ENCODE data around the gene DPPA4. TPM values are rescaled to one million over a fixed set of nuclear protein-coding genes. Genes with fewer than 3 reads are reported as not detected.
A peak's percentile ranks its signal among the peaks of the same experiment; 100 is the strongest.
"Not testable (repeated sequence)": the region's sequence is repeated elsewhere in the genome, so short reads cannot be mapped to it uniquely, and the experiment has no call there.

The DPPA4 gene
- total RNA-seq (2012; rRNA removed) = not detected in 2 replicates

- Histone ChIP-seq H3K27me3 (ENCODE audit: control insufficient read depth, insufficient read depth, low read length) (no peaks in the 10 kb centered on the region), H3K9me3 (replicated peaks; ENCODE audit: low read length) (peaks cover 1% of the 10 kb centered on the region), H3K4me2 (ENCODE audit: low read length) (peak within 1 kb of the TSS; percentile 56), H3K4me3 (ENCODE audit: low read length) (peak within 1 kb of the TSS; percentile 27), H3K9ac (ENCODE audit: low read depth, low read length) (no peak within 1 kb of the TSS), H3K36me3 (ENCODE audit: insufficient read depth, low read length) (no peaks in the 10 kb centered on the region), H3K4me1 (ENCODE audit: control insufficient read depth, insufficient read depth, low read length) (no peaks in the 10 kb centered on the region)
These were observed at the start of gene DPPA4 for GRCh38 chr3:109337393-109337792. TSS of gene DPPA4 (minus strand) at chr3:109337546. CDS start at chr3:109337517, 29 bp downstream.

GRCh38 chr3:109385442-109386318 lies 48.3 kb upstream of the DPPA4 start:
- H3K4me3 ChIP-seq (ENCODE audit: low read length) = no peak overlapping the region
- no peak overlapping the region for H3K9ac ChIP-seq (ENCODE audit: low read depth, low read length)
- no peaks in the 10 kb centered on the region for H3K9me3 ChIP-seq (replicated peaks; ENCODE audit: low read length)
- H3K4me2 ChIP-seq (ENCODE audit: low read length) = no peak overlapping the region
- H3K4me1 ChIP-seq (ENCODE audit: control insufficient read depth, insufficient read depth, low read length) = no peaks in the 10 kb centered on the region
- H3K27me3 ChIP-seq (ENCODE audit: control insufficient read depth, insufficient read depth, low read length) = no peaks in the 10 kb centered on the region
- H3K36me3 ChIP-seq (ENCODE audit: insufficient read depth, low read length) = no peaks in the 10 kb centered on the region

GRCh38 chr3:109384164-109384563 lies 46.8 kb upstream of the DPPA4 start:
- Histone ChIP-seq H3K4me2 (ENCODE audit: low read length) (no peak overlapping the region), H3K27me3 (ENCODE audit: control insufficient read depth, insufficient read depth, low read length) (no peaks in the 10 kb centered on the region), H3K4me3 (ENCODE audit: low read length) (no peak overlapping the region), H3K4me1 (ENCODE audit: control insufficient read depth, insufficient read depth, low read length) (no peaks in the 10 kb centered on the region), H3K36me3 (ENCODE audit: insufficient read depth, low read length) (no peaks in the 10 kb centered on the region), H3K9ac (ENCODE audit: low read depth, low read length) (no peak overlapping the region), H3K9me3 (replicated peaks; ENCODE audit: low read length) (no peaks in the 10 kb centered on the region)

- Histone ChIP-seq H3K27me3 (ENCODE audit: control insufficient read depth, insufficient read depth, low read length) (no peaks in the 10 kb centered on the region), H3K4me3 (ENCODE audit: low read length) (no peak overlapping the region), H3K4me1 (ENCODE audit: control insufficient read depth, insufficient read depth, low read length) (no peaks in the 10 kb centered on the region), H3K4me2 (ENCODE audit: low read length) (no peak overlapping the region), H3K36me3 (ENCODE audit: insufficient read depth, low read length) (no peaks in the 10 kb centered on the region), H3K9me3 (replicated peaks; ENCODE audit: low read length) (no peaks in the 10 kb centered on the region), H3K9ac (ENCODE audit: low read depth, low read length) (no peak overlapping the region)
These were observed 45.2 kb upstream of the DPPA4 start for GRCh38 chr3:109382588-109382987.

GRCh38 chr3:109375975-109376374 lies 38.6 kb upstream of the DPPA4 start:
- H3K9ac ChIP-seq (ENCODE audit: low read depth, low read length) = no peak overlapping the region
- no peaks in the 10 kb centered on the region for H3K27me3 ChIP-seq (ENCODE audit: control insufficient read depth, insufficient read depth, low read length)
- no peaks in the 10 kb centered on the region for H3K36me3 ChIP-seq (ENCODE audit: insufficient read depth, low read length)
- no peak overlapping the region for H3K4me3 ChIP-seq (ENCODE audit: low read length)
- no peak overlapping the region for H3K4me2 ChIP-seq (ENCODE audit: low read length)
- H3K4me1 ChIP-seq (ENCODE audit: control insufficient read depth, insufficient read depth, low read length) = no peaks in the 10 kb centered on the region
- H3K9me3 ChIP-seq (replicated peaks; ENCODE audit: low read length) = no peaks in the 10 kb centered on the region

GRCh38 chr3:109374434-109374833 lies 37.1 kb upstream of the DPPA4 start:
- H3K27me3 ChIP-seq (ENCODE audit: control insufficient read depth, insufficient read depth, low read length); H3K4me3 ChIP-seq (ENCODE audit: low read length); H3K4me2 ChIP-seq (ENCODE audit: low read length); H3K9ac ChIP-seq (ENCODE audit: low read depth, low read length); H3K36me3 ChIP-seq (ENCODE audit: insufficient read depth, low read length); H3K9me3 ChIP-seq (replicated peaks; ENCODE audit: low read length); H3K4me1 ChIP-seq (ENCODE audit: control insufficient read depth, insufficient read depth, low read length): not testable (repeated sequence)

- H3K36me3 ChIP-seq (ENCODE audit: insufficient read depth, low read length) = no peaks in the 10 kb centered on the region
- H3K27me3 ChIP-seq (ENCODE audit: control insufficient read depth, insufficient read depth, low read length) = no peaks in the 10 kb centered on the region
- H3K9ac ChIP-seq (ENCODE audit: low read depth, low read length) = no peak overlapping the region
- no peak overlapping the region for H3K4me3 ChIP-seq (ENCODE audit: low read length)
- H3K4me2 ChIP-seq (ENCODE audit: low read length) = no peak overlapping the region
- H3K9me3 ChIP-seq (replicated peaks; ENCODE audit: low read length) = no peaks in the 10 kb centered on the region
- H3K4me1 ChIP-seq (ENCODE audit: control insufficient read depth, insufficient read depth, low read length) = no peaks in the 10 kb centered on the region
These were observed 36.6 kb upstream of the DPPA4 start for GRCh38 chr3:109373933-109374332.

- H3K4me1 ChIP-seq (ENCODE audit: control insufficient read depth, insufficient read depth, low read length) = no peaks in the 10 kb centered on the region
- H3K9ac ChIP-seq (ENCODE audit: low read depth, low read length) = no peak overlapping the region
- no peak overlapping the region for H3K4me3 ChIP-seq (ENCODE audit: low read length)
- H3K9me3 ChIP-seq (replicated peaks; ENCODE audit: low read length) = no peaks in the 10 kb centered on the region
- H3K36me3 ChIP-seq (ENCODE audit: insufficient read depth, low read length) = no peaks in the 10 kb centered on the region
- H3K4me2 ChIP-seq (ENCODE audit: low read length) = no peak overlapping the region
- no peaks in the 10 kb centered on the region for H3K27me3 ChIP-seq (ENCODE audit: control insufficient read depth, insufficient read depth, low read length)
These were observed 35.3 kb upstream of the DPPA4 start for GRCh38 chr3:109372639-109373038.

- no peaks in the 10 kb centered on the region for H3K36me3 ChIP-seq (ENCODE audit: insufficient read depth, low read length)
- H3K9ac ChIP-seq (ENCODE audit: low read depth, low read length) = no peak overlapping the region
- no peaks in the 10 kb centered on the region for H3K9me3 ChIP-seq (replicated peaks; ENCODE audit: low read length)
- no peaks in the 10 kb centered on the region for H3K4me1 ChIP-seq (ENCODE audit: control insufficient read depth, insufficient read depth, low read length)
- no peaks in the 10 kb centered on the region for H3K27me3 ChIP-seq (ENCODE audit: control insufficient read depth, insufficient read depth, low read length)
- H3K4me3 ChIP-seq (ENCODE audit: low read length) = no peak overlapping the region
- no peak overlapping the region for H3K4me2 ChIP-seq (ENCODE audit: low read length)
These were observed 32.2 kb upstream of the DPPA4 start for GRCh38 chr3:109369510-109369909.

- Histone ChIP-seq H3K4me2 (ENCODE audit: low read length) (no peak overlapping the region), H3K27me3 (ENCODE audit: control insufficient read depth, insufficient read depth, low read length) (no peaks in the 10 kb centered on the region), H3K9ac (ENCODE audit: low read depth, low read length) (no peak overlapping the region), H3K4me1 (ENCODE audit: control insufficient read depth, insufficient read depth, low read length) (no peaks in the 10 kb centered on the region), H3K4me3 (ENCODE audit: low read length) (no peak overlapping the region), H3K9me3 (replicated peaks; ENCODE audit: low read length) (peaks cover 5% of the 10 kb centered on the region), H3K36me3 (ENCODE audit: insufficient read depth, low read length) (no peaks in the 10 kb centered on the region)
These were observed 26.7 kb upstream of the DPPA4 start for GRCh38 chr3:109364088-109364487.

GRCh38 chr3:109363634-109364033 lies 26.3 kb upstream of the DPPA4 start:
- no peak overlapping the region for H3K9ac ChIP-seq (ENCODE audit: low read depth, low read length)
- H3K4me3 ChIP-seq (ENCODE audit: low read length) = no peak overlapping the region
- H3K4me1 ChIP-seq (ENCODE audit: control insufficient read depth, insufficient read depth, low read length) = no peaks in the 10 kb centered on the region
- H3K9me3 ChIP-seq (replicated peaks; ENCODE audit: low read length) = peaks cover 5% of the 10 kb centered on the region
- no peak overlapping the region for H3K4me2 ChIP-seq (ENCODE audit: low read length)
- no peaks in the 10 kb centered on the region for H3K27me3 ChIP-seq (ENCODE audit: control insufficient read depth, insufficient read depth, low read length)
- no peaks in the 10 kb centered on the region for H3K36me3 ChIP-seq (ENCODE audit: insufficient read depth, low read length)

GRCh38 chr3:109362823-109363222 lies 25.5 kb upstream of the DPPA4 start:
- no peaks in the 10 kb centered on the region for H3K36me3 ChIP-seq (ENCODE audit: insufficient read depth, low read length)
- H3K27me3 ChIP-seq (ENCODE audit: control insufficient read depth, insufficient read depth, low read length) = no peaks in the 10 kb centered on the region
- no peak overlapping the region for H3K4me3 ChIP-seq (ENCODE audit: low read length)
- H3K4me1 ChIP-seq (ENCODE audit: control insufficient read depth, insufficient read depth, low read length) = no peaks in the 10 kb centered on the region
- no peak overlapping the region for H3K9ac ChIP-seq (ENCODE audit: low read depth, low read length)
- H3K9me3 ChIP-seq (replicated peaks; ENCODE audit: low read length) = peaks cover 5% of the 10 kb centered on the region
- no peak overlapping the region for H3K4me2 ChIP-seq (ENCODE audit: low read length)

Measured in skeletal muscle satellite cell (primary cell).